ENCODE measurements around the gene SLC25A21.

DNA sequence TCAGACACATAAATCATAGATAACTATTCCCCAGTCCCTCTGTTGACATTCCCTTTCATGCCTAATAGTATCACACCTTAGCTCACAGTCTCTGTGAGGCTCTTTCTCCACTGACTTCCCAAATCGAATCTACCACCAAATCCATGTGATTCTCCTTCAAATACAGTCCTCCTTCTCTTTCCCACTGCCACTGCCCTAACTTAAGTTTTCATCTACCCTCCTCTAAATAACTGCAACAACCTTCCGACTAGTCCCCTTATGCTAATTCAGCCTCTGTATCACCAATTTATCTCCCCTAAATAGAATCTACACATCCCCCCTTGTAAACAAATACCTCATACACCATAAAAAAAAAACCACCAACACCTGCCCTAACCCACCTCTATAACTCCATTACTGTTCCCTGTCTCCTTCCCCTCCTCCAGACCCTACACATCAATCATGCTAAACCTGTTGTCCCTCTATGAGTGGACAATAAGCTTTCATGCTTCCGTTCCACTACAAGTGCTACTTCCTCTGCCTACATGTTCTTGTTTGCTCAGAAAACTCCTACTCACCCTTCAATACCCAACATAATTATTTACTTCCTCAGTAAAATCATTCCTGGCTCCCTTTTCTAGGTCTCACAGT lies 39.0 kb downstream of the SLC25A21 start:
- TF ChIP-seq, protein P1, sequence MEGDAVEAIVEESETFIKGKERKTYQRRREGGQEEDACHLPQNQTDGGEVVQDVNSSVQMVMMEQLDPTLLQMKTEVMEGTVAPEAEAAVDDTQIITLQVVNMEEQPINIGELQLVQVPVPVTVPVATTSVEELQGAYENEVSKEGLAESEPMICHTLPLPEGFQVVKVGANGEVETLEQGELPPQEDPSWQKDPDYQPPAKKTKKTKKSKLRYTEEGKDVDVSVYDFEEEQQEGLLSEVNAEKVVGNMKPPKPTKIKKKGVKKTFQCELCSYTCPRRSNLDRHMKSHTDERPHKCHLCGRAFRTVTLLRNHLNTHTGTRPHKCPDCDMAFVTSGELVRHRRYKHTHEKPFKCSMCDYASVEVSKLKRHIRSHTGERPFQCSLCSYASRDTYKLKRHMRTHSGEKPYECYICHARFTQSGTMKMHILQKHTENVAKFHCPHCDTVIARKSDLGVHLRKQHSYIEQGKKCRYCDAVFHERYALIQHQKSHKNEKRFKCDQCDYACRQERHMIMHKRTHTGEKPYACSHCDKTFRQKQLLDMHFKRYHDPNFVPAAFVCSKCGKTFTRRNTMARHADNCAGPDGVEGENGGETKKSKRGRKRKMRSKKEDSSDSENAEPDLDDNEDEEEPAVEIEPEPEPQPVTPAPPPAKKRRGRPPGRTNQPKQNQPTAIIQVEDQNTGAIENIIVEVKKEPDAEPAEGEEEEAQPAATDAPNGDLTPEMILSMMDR (IDR thresholded peaks at IDR 0.05; ENCODE audit: insufficient read depth, low read length, poor library complexity, severe bottlenecking) = no peak
- TF ChIP-seq EZH2phosphoT487 (conservative IDR thresholded peaks at IDR 0.05; ENCODE audit: low read length) = no peak

All from SU-DHL-6 (cell line).